Left lung (tissue), 10 donors: Measurements from ENCODE around the gene PDE3B. TPM values are rescaled to one million over a fixed set of nuclear protein-coding genes. Genes with fewer than 3 reads are reported as not detected.
A peak's percentile ranks its signal among the peaks of the same experiment; 100 is the strongest.
"Not testable (repeated sequence)": the region's sequence is repeated elsewhere in the genome, so short reads cannot be mapped to it uniquely, and the experiment has no call there.

ENCODE experiments used
- ATAC-seq: fragments of 200-7000 bp; cut with Tn5 transposase; one replicate; pipeline ENCODE4 v1.9.1; 2020; ENCODE audit warnings: moderate library complexity
- DNase-seq, 4 donors: peaks; one replicate each; pipeline ENCODE4 v3.0.0-alpha.2; 2013 to 2020
- H3K27ac ChIP-seq, 2 donors: fragments of 200-600 bp; sonication (generic) in 1 of 2; one replicate each; pipeline versions ENCODE4 v1.5.0 to v1.8.0; 2020 to 2021
- H3K27me3 ChIP-seq, 2 donors: fragments of 200-600 bp; sonication (generic) in 1 of 2; one replicate each; pipeline versions ENCODE4 v1.5.0 to v1.8.0; 2020 to 2021
- H3K36me3 ChIP-seq, 2 donors: fragments of 200-600 bp; sonication (generic) in 1 of 2; one replicate each; pipeline versions ENCODE4 v1.5.0 to v1.8.0; 2020 to 2021
- H3K4me1 ChIP-seq, 2 donors: fragments of 200-600 bp; one replicate each; pipeline ENCODE4 v1.8.0; 2021
- H3K4me3 ChIP-seq, 2 donors: fragments of 200-600 bp; sonication (generic) in 1 of 2; one replicate each; pipeline versions ENCODE4 v1.5.0 to v1.8.0; 2020 to 2021; ENCODE audit warnings: mild to moderate bottlenecking in 1 of 2
- H3K9me3 ChIP-seq, 2 donors: fragments of 200-600 bp; sonication (generic) in 1 of 2; one replicate each; pipeline versions ENCODE4 v1.5.0 to v1.8.0; 2020 to 2021
- CTCF ChIP-seq, 2 donors: fragments of 200-600 bp; sonication (generic) in 1 of 2; IDR thresholded peaks; one replicate each; pipeline versions ENCODE4 v1.5.0 to v1.8.0; 2021; ENCODE audit warnings: antibody characterized with exemption in 2 of 2
- intact Hi-C, 2 donors: fragments of 100-400 bp; cut with DNase I; formaldehyde crosslinking; loops; one replicate each; pipeline versions ENCODE4 v1.11.2 to v1.14.2; 2022
- polyA plus RNA-seq, 6 donors: library from polyadenylated mRNA; unstranded; fragments of 120-200 nt; gene quantifications; one replicate each; pipeline ENCODE4 v1.2.1, GENCODE V29; 2013; ENCODE audit not compliant: insufficient read length in 6 of 6
- total RNA-seq, 2 donors: library from RNA; stranded (reverse); fragmentation: NEBNext Ultra II Directional; extraction: Animal tissue kit (Norgen Biotek cat#: 25700); gene quantifications; one replicate each; pipeline ENCODE4 v1.2.1, GENCODE V29; 2021
- donor health status: DM: no; HTN: yes; CAD: no.
- donor health status: DM: no; HTN: no; CAD: no.

Gene PDE3B
- total and polyA plus RNA-seq, 8 donors, result 17.0 to 36.2 (median 30.9) TPM

- H3K27ac ChIP-seq, result peak overlapping the region in 1 of 2 donors; percentile 88
- H3K36me3 ChIP-seq, result no peaks in the 10 kb centered on the region
- no peak overlapping the region for H3K4me3 ChIP-seq
- no peak for TF ChIP-seq CTCF (IDR thresholded peaks at IDR 0.05)
- H3K9me3 ChIP-seq, result no peaks in the 10 kb centered on the region
- DNase-seq (no peak), ATAC-seq (no peak)
- intact Hi-C loops, result no loop called here
- peaks cover 0 to 25% of the 10 kb centered on the region in 2 donors for H3K4me1 ChIP-seq
- H3K27me3 ChIP-seq, result no peaks in the 10 kb centered on the region
These were observed 17.0 kb upstream of the PDE3B start for GRCh38 chr11:14626650-14627049.

GRCh38 chr11:14633506-14634224, 9.9 kb upstream of the PDE3B start:
- H3K36me3 ChIP-seq, intact Hi-C loops, H3K27me3 ChIP-seq, H3K27ac ChIP-seq, ATAC-seq, H3K9me3 ChIP-seq, H3K4me3 ChIP-seq: not testable (repeated sequence)
- DNase-seq, result peak in 1 of 4 donors; percentile 34
- peaks cover 0 to 33% of the 10 kb centered on the region in 2 donors for H3K4me1 ChIP-seq

DNA sequence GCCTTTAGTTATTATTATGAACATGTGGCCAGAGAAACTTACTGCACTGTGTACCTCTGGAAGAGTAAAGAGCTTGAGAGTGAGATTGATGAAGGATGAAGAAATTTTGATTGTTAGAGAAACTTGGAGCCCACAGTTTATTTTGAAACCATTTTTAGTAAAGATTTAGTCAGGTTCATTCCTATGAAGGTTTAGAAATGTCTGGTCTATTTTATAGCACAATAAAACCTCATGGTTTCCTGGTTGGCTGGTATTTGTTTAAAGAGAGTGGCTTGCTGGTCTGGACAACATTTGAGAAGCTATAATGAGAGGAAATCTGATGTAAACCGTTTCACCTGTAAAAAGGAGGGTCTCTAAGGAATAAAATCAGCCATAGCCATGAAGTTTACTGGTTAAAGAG, 8.8 kb upstream of the PDE3B start:
- ATAC-seq, result no peak
- intact Hi-C loops, result no loop called here
- Histone ChIP-seq H3K4me1 (peaks cover 0 to 35% of the 10 kb centered on the region in 2 donors), H3K27ac (peak overlapping the region in 1 of 2 donors; percentile 74), H3K9me3 (no peaks in the 10 kb centered on the region), H3K4me3 (no peak overlapping the region), H3K36me3 (no peaks in the 10 kb centered on the region), H3K27me3 (no peaks in the 10 kb centered on the region)
- DNase-seq, result no peak
- no peak for TF ChIP-seq CTCF (IDR thresholded peaks at IDR 0.05)

- Histone ChIP-seq H3K27ac (peak overlapping the region in 1 of 2 donors; percentile 74), H3K4me1 (peaks cover 0 to 41% of the 10 kb centered on the region in 2 donors), H3K4me3 (no peak overlapping the region), H3K9me3 (no peaks in the 10 kb centered on the region), H3K27me3 (no peaks in the 10 kb centered on the region), H3K36me3 (no peaks in the 10 kb centered on the region)
- no peak for TF ChIP-seq CTCF (IDR thresholded peaks at IDR 0.05)
- no peak for ATAC-seq
- intact Hi-C loops, result no loop called here
- DNase-seq, result no peak
These were observed 8.1 kb upstream of the PDE3B start for GRCh38 chr11:14635546-14635945.

DNA sequence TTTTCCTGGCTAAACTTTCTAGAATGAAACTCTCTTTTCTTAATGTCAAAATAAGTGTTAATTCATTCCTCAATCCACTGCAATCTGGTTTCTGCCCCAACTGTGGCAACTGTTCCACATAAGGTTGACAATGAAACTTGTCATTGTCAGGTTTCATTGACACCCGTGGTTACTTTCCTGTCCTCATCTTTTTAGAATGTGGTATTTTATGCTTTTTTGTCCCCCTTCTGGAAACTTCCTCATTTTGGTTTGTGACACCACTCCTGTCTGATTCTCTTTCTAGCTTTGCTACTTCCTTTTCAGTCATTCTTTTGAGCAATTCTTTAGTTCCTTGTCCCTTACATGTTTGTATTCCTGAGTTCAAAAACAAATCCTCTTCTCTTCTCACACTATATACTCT, 7.5 kb upstream of the PDE3B start:
- intact Hi-C loops, result no loop called here
- no peaks in the 10 kb centered on the region for H3K9me3 ChIP-seq
- no peak for TF ChIP-seq CTCF (IDR thresholded peaks at IDR 0.05)
- no peak for DNase-seq
- H3K27me3 ChIP-seq, result no peaks in the 10 kb centered on the region
- ATAC-seq, result peak; percentile 23
- H3K4me3 ChIP-seq, result no peak overlapping the region
- H3K36me3 ChIP-seq, result no peaks in the 10 kb centered on the region
- peak overlapping the region in 1 of 2 donors; percentile 74 for H3K27ac ChIP-seq
- H3K4me1 ChIP-seq, result peaks cover 0 to 41% of the 10 kb centered on the region in 2 donors
